T-helper 17 cell (primary cell): ENCODE measurements around the gene MIOX. TPM values are rescaled to one million over a fixed set of nuclear protein-coding genes. Genes with fewer than 3 reads are reported as not detected.
"Not testable (repeated sequence)": the region's sequence is repeated elsewhere in the genome, so short reads cannot be mapped to it uniquely, and the experiment has no call there.

Experiments used
- ATAC-seq: fragments of 150-1000 bp; cut with Tn5 transposase; 2 replicates; pipeline ENCODE4 v1.10.0; 2021; ENCODE audit warnings: mild to moderate bottlenecking, moderate library complexity
- DNase-seq, 3 donors: peaks; one replicate each; pipeline versions ENCODE4 v3.0.0 to v3.0.0-alpha.2; 2020 to 2021
- H3K9me3 ChIP-seq: one replicate; pipeline ENCODE4 v1.7.0; 2013; ENCODE audit warnings: low read length, mild to moderate bottlenecking; ENCODE audit not compliant: control insufficient read depth, poor library complexity, severe bottlenecking
- H3K27ac Mint-ChIP-seq: one replicate; pipeline ENCODE4 v1.8.0; 2022; ENCODE audit warnings: mild to moderate bottlenecking, moderate library complexity, mixed read lengths
- H3K27me3 Mint-ChIP-seq: one replicate; pipeline ENCODE4 v1.8.0; 2022; ENCODE audit warnings: mixed read lengths
- H3K36me3 Mint-ChIP-seq: one replicate; pipeline ENCODE4 v1.8.0; 2022; ENCODE audit warnings: low read depth, mixed read lengths
- H3K4me1 Mint-ChIP-seq: one replicate; pipeline ENCODE4 v1.8.0; 2022; ENCODE audit warnings: mild to moderate bottlenecking, mixed read lengths
- H3K4me3 Mint-ChIP-seq: one replicate; pipeline ENCODE4 v1.8.0; 2022; ENCODE audit warnings: mild to moderate bottlenecking, moderate library complexity, mixed read lengths
- total RNA-seq, 4 donors: library from RNA in 2 of 4; stranded (reverse) in 2 of 4; gene quantifications; one replicate each; pipeline ENCODE4 v1.2.3 and lab custom pipeline; 2022 to 2026

MIOX gene
- total RNA-seq, 2 donors from 2014 or later: not detected

DNA sequence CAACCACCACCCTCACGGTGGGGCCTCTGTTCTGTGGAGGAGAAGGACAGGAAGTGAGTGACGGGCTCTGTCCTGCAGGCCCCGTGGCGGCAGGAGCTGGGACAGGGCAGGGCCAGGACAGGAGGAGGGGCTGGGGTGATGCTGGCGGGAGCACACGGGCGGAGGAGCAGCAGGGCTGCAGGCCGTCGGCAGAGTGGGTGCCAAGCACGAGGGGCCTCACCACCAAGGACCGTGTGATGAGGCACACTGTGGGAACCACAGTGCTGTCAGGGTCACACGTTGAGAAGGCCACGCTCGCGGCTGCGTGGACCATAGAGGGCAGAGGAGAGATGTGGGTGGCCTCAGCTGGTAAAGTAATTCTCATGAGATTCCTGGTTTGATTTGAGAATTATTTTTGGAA lies 30.2 kb downstream of the MIOX start:
- ATAC-seq: no peak
- no peak overlapping the region for H3K4me3 Mint-ChIP-seq
- DNase-seq: no peak
- peaks cover 2% of the 10 kb centered on the region for H3K36me3 Mint-ChIP-seq
- H3K4me1 Mint-ChIP-seq: peaks cover 11% of the 10 kb centered on the region
- no peaks in the 10 kb centered on the region for H3K9me3 ChIP-seq
- H3K27me3 Mint-ChIP-seq: no peaks in the 10 kb centered on the region
- no peak overlapping the region for H3K27ac Mint-ChIP-seq

DNA sequence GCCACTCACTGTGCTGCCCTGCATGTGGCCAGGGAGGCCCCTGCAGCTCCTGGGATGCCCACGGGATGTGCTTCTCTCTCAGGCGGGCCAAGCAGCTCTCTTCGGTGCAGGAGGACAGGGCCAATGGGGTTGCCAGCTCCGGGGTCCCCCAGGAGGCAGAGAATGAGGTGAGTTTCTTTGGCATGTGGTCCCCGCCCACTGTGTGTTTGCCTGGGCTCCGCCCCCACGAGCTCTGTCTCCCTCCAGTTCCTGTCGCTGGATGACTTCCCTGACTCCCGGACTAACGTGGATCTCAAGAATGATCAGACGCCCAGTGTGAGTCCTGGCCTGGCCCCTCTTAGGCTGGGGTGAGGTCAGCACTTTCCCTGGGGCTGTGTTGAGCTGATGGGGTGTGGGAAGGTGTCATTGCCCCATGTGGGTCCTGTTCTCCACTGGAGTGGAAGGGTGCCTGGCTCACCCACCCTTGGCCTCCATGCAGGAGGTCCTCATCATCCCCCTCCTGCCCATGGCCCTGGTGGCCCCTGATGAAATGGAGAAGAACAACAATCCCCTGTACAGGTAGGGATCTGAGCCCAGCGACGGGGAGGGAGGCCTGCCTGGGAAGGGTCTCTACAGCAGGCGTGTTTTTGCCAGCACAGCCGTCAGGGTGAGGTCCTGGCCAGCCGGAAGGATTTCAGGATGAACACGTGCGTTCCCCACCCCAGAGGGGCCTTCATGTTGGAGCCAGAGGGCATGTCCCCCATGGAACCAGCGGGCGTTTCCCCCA lies 31.0 kb downstream of the MIOX start:
- no peak overlapping the region for H3K4me3 Mint-ChIP-seq
- peaks cover 2% of the 10 kb centered on the region for H3K36me3 Mint-ChIP-seq
- DNase-seq: no peak
- peaks cover 11% of the 10 kb centered on the region for H3K4me1 Mint-ChIP-seq
- no peaks in the 10 kb centered on the region for H3K27me3 Mint-ChIP-seq
- H3K27ac Mint-ChIP-seq: no peak overlapping the region
- no peak for ATAC-seq
- no peaks in the 10 kb centered on the region for H3K9me3 ChIP-seq

DNA sequence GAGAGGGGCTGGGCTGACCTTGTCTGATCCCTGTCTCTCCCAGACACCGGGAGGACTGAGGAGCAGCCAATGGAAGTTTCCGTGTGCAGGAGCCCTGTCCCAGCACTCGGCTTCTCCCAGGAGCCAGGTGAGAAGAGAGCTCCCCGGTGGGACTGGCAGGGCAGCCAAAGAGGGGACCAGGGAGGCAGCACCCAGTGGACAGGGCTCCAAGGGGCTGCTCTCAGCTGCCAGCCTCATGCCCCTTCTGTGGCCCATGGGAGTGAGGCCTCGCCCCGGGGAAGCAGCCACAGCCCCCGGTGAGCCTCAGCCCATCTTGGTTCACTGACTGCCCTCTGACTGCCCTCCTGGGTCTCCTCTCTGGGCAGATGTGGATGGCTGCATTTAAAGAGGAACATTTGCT lies 31.9 kb downstream of the MIOX start:
- DNase-seq: no peak
- H3K36me3 Mint-ChIP-seq: peaks cover 2% of the 10 kb centered on the region
- no peaks in the 10 kb centered on the region for H3K9me3 ChIP-seq
- H3K4me3 Mint-ChIP-seq: no peak overlapping the region
- peaks cover 13% of the 10 kb centered on the region for H3K4me1 Mint-ChIP-seq
- H3K27me3 Mint-ChIP-seq: no peaks in the 10 kb centered on the region
- ATAC-seq: no peak
- H3K27ac Mint-ChIP-seq: no peak overlapping the region

- Mint-ChIP-seq H3K4me3 (no peak overlapping the region), H3K27me3 (no peaks in the 10 kb centered on the region), H3K27ac (no peak overlapping the region), H3K36me3 (peaks cover 2% of the 10 kb centered on the region), H3K4me1 (peaks cover 12% of the 10 kb centered on the region)
- DNase-seq (no peak), ATAC-seq (no peak)
- no peaks in the 10 kb centered on the region for H3K9me3 ChIP-seq
Observed at GRCh38 chr22:50519151-50519550, 32.5 kb downstream of the MIOX start.

- not testable (repeated sequence) for ATAC-seq, H3K27ac Mint-ChIP-seq, H3K4me3 Mint-ChIP-seq, H3K36me3 Mint-ChIP-seq, H3K27me3 Mint-ChIP-seq, DNase-seq, H3K9me3 ChIP-seq
- peaks cover 13% of the 10 kb centered on the region for H3K4me1 Mint-ChIP-seq
Observed at GRCh38 chr22:50520184-50520583, 33.5 kb downstream of the MIOX start.

GRCh38 chr22:50520826-50521453 lies 34.3 kb downstream of the MIOX start:
- Mint-ChIP-seq H3K27me3 (no peaks in the 10 kb centered on the region), H3K4me3 (no peak overlapping the region), H3K4me1 (peaks cover 12% of the 10 kb centered on the region), H3K27ac (no peak overlapping the region), H3K36me3 (no peaks in the 10 kb centered on the region)
- ATAC-seq (no peak), DNase-seq (no peak)
- H3K9me3 ChIP-seq: no peaks in the 10 kb centered on the region

- H3K36me3 Mint-ChIP-seq: no peaks in the 10 kb centered on the region
- H3K9me3 ChIP-seq: no peaks in the 10 kb centered on the region
- H3K27ac Mint-ChIP-seq: no peak overlapping the region
Observed at GRCh38 chr22:50521710-50522109, 35.1 kb downstream of the MIOX start.

GRCh38 chr22:50522208-50522805 lies 35.6 kb downstream of the MIOX start:
- no peak for DNase-seq

More at GRCh38 chr22:50521710-50522109, 35.1 kb downstream of the MIOX start:
- H3K4me1 Mint-ChIP-seq: peaks cover 12% of the 10 kb centered on the region
- no peaks in the 10 kb centered on the region for H3K27me3 Mint-ChIP-seq
- H3K4me3 Mint-ChIP-seq: no peak overlapping the region
- ATAC-seq (no peak), DNase-seq (no peak)

GRCh38 chr22:50522806-50523438 lies 36.3 kb downstream of the MIOX start:
- Mint-ChIP-seq H3K27ac (no peak overlapping the region), H3K27me3 (no peaks in the 10 kb centered on the region), H3K4me3 (no peak overlapping the region), H3K4me1 (peaks cover 20% of the 10 kb centered on the region), H3K36me3 (no peaks in the 10 kb centered on the region)
- ATAC-seq (no peak), DNase-seq (no peak)
- no peaks in the 10 kb centered on the region for H3K9me3 ChIP-seq

More at GRCh38 chr22:50522208-50522805, 35.6 kb downstream of the MIOX start:
- Mint-ChIP-seq H3K4me3 (peak overlapping the region; percentile 45), H3K36me3 (no peaks in the 10 kb centered on the region), H3K27ac (no peak overlapping the region), H3K4me1 (peaks cover 18% of the 10 kb centered on the region), H3K27me3 (no peaks in the 10 kb centered on the region)
- ATAC-seq: no peak
- H3K9me3 ChIP-seq: no peaks in the 10 kb centered on the region

DNA sequence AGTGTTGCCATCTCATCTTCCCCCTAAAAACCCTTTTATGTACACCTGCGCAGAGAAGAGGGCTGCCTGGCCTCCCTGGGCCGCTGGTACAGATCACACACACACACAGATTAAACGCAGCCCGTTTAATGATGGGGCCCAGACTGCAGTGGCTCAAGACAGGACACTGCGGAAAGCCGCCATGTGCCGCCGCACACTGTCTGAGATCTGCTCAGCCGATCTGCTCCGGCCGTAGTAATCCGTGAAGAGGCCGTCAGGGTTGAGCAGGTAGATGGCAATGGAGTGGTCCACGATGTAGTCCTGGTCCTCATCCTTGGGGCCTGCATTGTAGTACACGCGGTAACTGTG lies 36.8 kb downstream of the MIOX start:
- DNase-seq (no peak), ATAC-seq (no peak)
- H3K27me3 Mint-ChIP-seq: no peaks in the 10 kb centered on the region
- H3K27ac Mint-ChIP-seq: no peak overlapping the region
- H3K4me3 Mint-ChIP-seq: peak overlapping the region; percentile 21
- no peaks in the 10 kb centered on the region for H3K36me3 Mint-ChIP-seq
- H3K4me1 Mint-ChIP-seq: peaks cover 23% of the 10 kb centered on the region
- H3K9me3 ChIP-seq: no peaks in the 10 kb centered on the region

DNA sequence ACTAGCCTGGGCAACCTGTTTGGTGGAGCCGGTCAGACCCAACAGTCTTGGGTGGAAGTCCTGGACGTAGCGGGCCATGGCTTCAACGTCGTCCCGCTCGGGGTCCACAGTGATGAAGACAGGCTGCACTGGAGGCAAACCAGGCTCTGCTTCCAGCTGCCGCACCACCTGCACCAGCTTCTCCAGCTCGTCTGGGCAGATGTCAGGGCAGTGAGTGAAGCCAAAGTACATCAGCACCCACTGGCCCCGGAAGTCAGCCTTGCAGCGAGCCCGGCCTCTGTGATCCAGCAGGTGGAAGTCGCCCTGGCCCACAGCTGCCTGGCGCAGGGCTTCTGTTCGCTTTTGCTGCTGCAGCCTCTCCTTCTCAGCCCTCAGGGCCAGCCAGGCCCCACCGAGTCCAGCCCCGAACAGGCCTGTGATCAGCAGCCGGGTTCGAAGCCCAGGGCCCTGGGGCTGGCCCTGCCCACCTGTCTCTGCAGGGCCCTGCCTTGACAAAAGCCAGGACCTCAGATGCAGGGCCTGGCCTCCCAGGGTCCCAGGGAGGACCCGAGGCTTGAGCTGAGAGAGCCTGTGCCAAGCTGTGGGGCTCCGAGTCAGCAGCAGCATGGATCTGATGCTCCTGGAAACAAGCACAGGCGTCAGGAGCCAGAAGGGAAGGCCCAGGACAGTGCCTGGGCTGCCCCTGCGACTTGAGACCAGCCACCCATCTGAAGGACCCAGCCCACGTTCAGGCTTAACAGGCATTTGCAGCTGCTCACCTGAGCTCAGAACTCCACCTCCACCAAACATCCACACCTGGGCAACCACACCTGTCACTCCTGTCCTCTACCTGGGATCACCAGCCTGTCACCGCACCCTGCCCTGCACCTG lies 37.4 kb downstream of the MIOX start:
- peak overlapping the region; percentile 93 for H3K27ac Mint-ChIP-seq
- ATAC-seq (no peak), DNase-seq (no peak)
- H3K36me3 Mint-ChIP-seq: no peaks in the 10 kb centered on the region
- peaks cover 26% of the 10 kb centered on the region for H3K4me1 Mint-ChIP-seq
- no peaks in the 10 kb centered on the region for H3K27me3 Mint-ChIP-seq
- peak overlapping the region; percentile 92 for H3K4me3 Mint-ChIP-seq
- H3K9me3 ChIP-seq: no peaks in the 10 kb centered on the region

DNA sequence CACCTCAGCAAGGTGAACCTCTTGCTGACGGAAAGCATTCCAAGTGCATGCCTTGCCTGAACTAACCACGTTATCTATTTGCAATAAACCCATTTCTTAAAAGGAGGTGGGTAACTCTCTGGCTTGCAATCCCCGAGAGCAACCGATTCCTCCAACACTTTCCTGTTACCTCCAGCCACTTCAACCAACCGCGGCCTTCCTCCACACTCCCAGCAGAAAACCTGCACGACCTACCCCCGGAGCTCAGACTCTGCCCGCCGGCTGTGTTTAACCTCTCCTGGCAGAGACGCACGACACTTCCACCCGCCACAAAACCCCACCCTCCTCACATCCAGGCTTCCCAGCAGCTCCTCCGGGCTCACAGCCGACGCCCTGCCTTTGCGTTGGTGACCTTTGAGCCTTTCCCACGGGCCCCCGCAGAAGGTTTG lies 38.0 kb downstream of the MIOX start:
- H3K9me3 ChIP-seq: no peaks in the 10 kb centered on the region
- H3K36me3 Mint-ChIP-seq: no peaks in the 10 kb centered on the region
- DNase-seq (no peak), ATAC-seq (no peak)
- peaks cover 26% of the 10 kb centered on the region for H3K4me1 Mint-ChIP-seq
- peak overlapping the region; percentile 93 for H3K27ac Mint-ChIP-seq
- peak overlapping the region; percentile 92 for H3K4me3 Mint-ChIP-seq
- H3K27me3 Mint-ChIP-seq: no peaks in the 10 kb centered on the region
